Vagina (tissue), 2 donors: Measurements from ENCODE around the gene ST3GAL6.

ENCODE experiments used
- POLR2AphosphoS5 ChIP-seq, 2 donors: sonication (generic); formaldehyde crosslinking; IDR thresholded peaks; one replicate each; pipeline ENCODE4 v1.9.0; 2017; ENCODE audit warnings: antibody characterized with exemption in 2 of 2, mild to moderate bottlenecking in 2 of 2, low read depth in 1 of 2; ENCODE audit not compliant: insufficient read depth in 1 of 2
- TF ChIP-seq, protein P1 (sequence below), 3 experiments: fragments of 450-650 bp in 2 of 3; fragments of 200-600 bp in 1 of 3; sonication (generic) in 1 of 3; IDR thresholded peaks; one replicate each; pipeline ENCODE4 v1.5.1; 2017 to 2019; ENCODE audit warnings: antibody characterized with exemption in 3 of 3, mild to moderate bottlenecking in 2 of 3, moderate library complexity in 2 of 3

- no peak for TF ChIP-seq POLR2AphosphoS5 (IDR thresholded peaks at IDR 0.05; ENCODE audit: insufficient read depth in 1 of 2, low read depth in 1 of 2)
- TF ChIP-seq, protein P1, sequence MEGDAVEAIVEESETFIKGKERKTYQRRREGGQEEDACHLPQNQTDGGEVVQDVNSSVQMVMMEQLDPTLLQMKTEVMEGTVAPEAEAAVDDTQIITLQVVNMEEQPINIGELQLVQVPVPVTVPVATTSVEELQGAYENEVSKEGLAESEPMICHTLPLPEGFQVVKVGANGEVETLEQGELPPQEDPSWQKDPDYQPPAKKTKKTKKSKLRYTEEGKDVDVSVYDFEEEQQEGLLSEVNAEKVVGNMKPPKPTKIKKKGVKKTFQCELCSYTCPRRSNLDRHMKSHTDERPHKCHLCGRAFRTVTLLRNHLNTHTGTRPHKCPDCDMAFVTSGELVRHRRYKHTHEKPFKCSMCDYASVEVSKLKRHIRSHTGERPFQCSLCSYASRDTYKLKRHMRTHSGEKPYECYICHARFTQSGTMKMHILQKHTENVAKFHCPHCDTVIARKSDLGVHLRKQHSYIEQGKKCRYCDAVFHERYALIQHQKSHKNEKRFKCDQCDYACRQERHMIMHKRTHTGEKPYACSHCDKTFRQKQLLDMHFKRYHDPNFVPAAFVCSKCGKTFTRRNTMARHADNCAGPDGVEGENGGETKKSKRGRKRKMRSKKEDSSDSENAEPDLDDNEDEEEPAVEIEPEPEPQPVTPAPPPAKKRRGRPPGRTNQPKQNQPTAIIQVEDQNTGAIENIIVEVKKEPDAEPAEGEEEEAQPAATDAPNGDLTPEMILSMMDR (IDR thresholded peaks at IDR 0.05), result no peak
Observed at GRCh38 chr3:98743071-98743470, 20.1 kb upstream of the ST3GAL6 start.
